K562 (cell line): ENCODE data around the gene MYOM1. TPM values are rescaled to one million over a fixed set of nuclear protein-coding genes. Genes with fewer than 3 reads are reported as not detected.

Experiments used
- BACH1 ChIP-seq: fragments of 200-800 bp; sonication (Bioruptor generic); IDR thresholded peaks from 2 replicates; pipeline ENCODE4 v1.6.1; 2016; ENCODE audit warnings: missing genetic modification characterization, missing compliant biosample characterization
- BHLHE40 ChIP-seq: IDR thresholded peaks from 2 replicates; pipeline ENCODE4 v1.6.1; 2011; ENCODE audit warnings: low read length, improper control_type of control experiment
- BRD9 ChIP-seq: fragments of 450-650 bp; IDR thresholded peaks from 2 replicates; pipeline ENCODE4 v1.6.1; 2018; ENCODE audit warnings: low read depth; ENCODE audit not compliant: partially characterized antibody
- CSDE1 ChIP-seq, 2 experiments: fragments of 450-650 bp; IDR thresholded peaks; 2 replicates each; pipeline ENCODE4 v1.6.1; 2016; ENCODE audit warnings: mild to moderate bottlenecking in 1 of 2
- CTBP1 ChIP-seq: fragments of 450-650 bp; IDR thresholded peaks from 2 replicates; pipeline ENCODE4 v1.6.1; 2016; ENCODE audit warnings: borderline replicate concordance
- ETV1 ChIP-seq: fragments of 450-650 bp; conservative IDR thresholded peaks from 2 replicates; pipeline ENCODE4 v1.6.1; 2016; ENCODE audit warnings: missing genetic modification characterization, control low read depth, low read depth, missing compliant biosample characterization
- GATAD2A ChIP-seq: fragments of 450-650 bp; IDR thresholded peaks from 2 replicates; pipeline ENCODE4 v1.6.1; 2017
- PCBP2 ChIP-seq: fragments of 200-400 bp; formaldehyde crosslinking; IDR thresholded peaks from 2 replicates; pipeline ENCODE4 v1.6.1; 2018; ENCODE audit warnings: low read length, low read depth, mild to moderate bottlenecking, moderate library complexity; ENCODE audit not compliant: poor library complexity, severe bottlenecking
- SIN3A ChIP-seq, 2 experiments: fragments of 150-350 bp in 1 of 2; IDR thresholded peaks; 2 replicates each; pipeline ENCODE4 v1.6.1; 2011 to 2016; ENCODE audit warnings: borderline replicate concordance in 2 of 2, low read depth in 2 of 2, low read length in 2 of 2, mild to moderate bottlenecking in 2 of 2, moderate library complexity in 2 of 2; ENCODE audit not compliant: control insufficient read depth in 1 of 2
- ZNF780A ChIP-seq: fragments of 250-450 bp; sonication (Bioruptor Pico); IDR thresholded peaks from 2 replicates; pipeline ENCODE4 v1.5.0; 2021; ENCODE audit warnings: mild to moderate bottlenecking
- polyA plus RNA-seq, 8 experiments: library from polyadenylated mRNA; depleted of rRNA in 4 of 8; stranded (reverse) in 5 of 8; unstranded in 3 of 8; fragments of >200 nt; fragmentation: Nextera tagmentation in 2 of 8; fragmentation: Illumina TruSeq in 1 of 8; extraction: Ambion mirVana in 2 of 8; extraction: Trizol in 1 of 8; gene quantifications; 2 replicates each; pipeline versions ENCODE4 v1.2.1 to v1.2.3, GENCODE V29; 2011 to 2014; ENCODE audit warnings: inconsistent platforms in 1 of 8, missing spikeins in 1 of 8
- total RNA-seq, 7 experiments: library from RNA; depleted of rRNA in 6 of 7; stranded (reverse); fragments of >200 nt in 6 of 7; fragmentation: Illumina TruSeq in 2 of 7; extraction: Trizol in 2 of 7; gene quantifications; 2 replicates each; pipeline versions ENCODE4 v1.2.1 to v1.2.3, GENCODE V29; 2011 to 2021; ENCODE audit warnings: low replicate concordance in 1 of 7
- TF ChIP-seq, protein P1 (sequence below): fragments of 250-450 bp; sonication (Bioruptor Pico); IDR thresholded peaks from 2 replicates; pipeline ENCODE4 v1.8.0; 2021; ENCODE audit warnings: moderate library complexity, mild to moderate bottlenecking, inconsistent platforms
- TF ChIP-seq, protein P2 (sequence below): fragments of 450-650 bp; formaldehyde crosslinking; IDR thresholded peaks from 2 replicates; pipeline ENCODE4 v1.4.0; 2020; ENCODE audit warnings: mild to moderate bottlenecking
- TF ChIP-seq, protein P3 (sequence below), 3 experiments: IDR thresholded peaks in 2 of 3; conservative IDR thresholded peaks in 1 of 3; 2 replicates each; pipeline ENCODE4 v1.5.1; 2011 to 2012; ENCODE audit warnings: low read length in 3 of 3, mild to moderate bottlenecking in 3 of 3, control low read depth in 2 of 3, improper control_type of control experiment in 1 of 3, inconsistent platforms in 1 of 3, low read depth in 1 of 3, mixed read lengths in 1 of 3, moderate library complexity in 1 of 3; ENCODE audit not compliant: insufficient read depth in 2 of 3
- TF ChIP-seq, protein P4 (sequence below): sonication (generic); formaldehyde crosslinking; IDR thresholded peaks from 2 replicates; pipeline ENCODE4 v1.8.0; 2023; ENCODE audit warnings: mild to moderate bottlenecking, missing genetic modification reagents
- TF ChIP-seq, protein P5 (sequence below): fragments of 450-650 bp; formaldehyde crosslinking; IDR thresholded peaks from 2 replicates; pipeline ENCODE4 v1.4.0; 2020; ENCODE audit warnings: mild to moderate bottlenecking, mixed read lengths

MYOM1 gene
- total and polyA plus RNA-seq, 9 of the 15 experiments (the other 6 are each of a cell fraction or from before 2014, with no cell fraction given), result 0.01 to 0.62 (median 0.25) TPM

- TF ChIP-seq, protein P1, sequence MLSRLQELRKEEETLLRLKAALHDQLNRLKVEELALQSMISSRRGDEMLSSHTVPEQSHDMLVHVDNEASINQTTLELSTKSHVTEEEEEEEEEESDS (CRISPR knock-in tag), result no peak
- TF ChIP-seq BHLHE40, result peak; percentile 59; the same call in 1 of the 2 replicates
- TF ChIP-seq, protein P2, sequence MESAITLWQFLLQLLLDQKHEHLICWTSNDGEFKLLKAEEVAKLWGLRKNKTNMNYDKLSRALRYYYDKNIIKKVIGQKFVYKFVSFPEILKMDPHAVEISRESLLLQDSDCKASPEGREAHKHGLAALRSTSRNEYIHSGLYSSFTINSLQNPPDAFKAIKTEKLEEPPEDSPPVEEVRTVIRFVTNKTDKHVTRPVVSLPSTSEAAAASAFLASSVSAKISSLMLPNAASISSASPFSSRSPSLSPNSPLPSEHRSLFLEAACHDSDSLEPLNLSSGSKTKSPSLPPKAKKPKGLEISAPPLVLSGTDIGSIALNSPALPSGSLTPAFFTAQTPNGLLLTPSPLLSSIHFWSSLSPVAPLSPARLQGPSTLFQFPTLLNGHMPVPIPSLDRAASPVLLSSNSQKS (CRISPR knock-in tag), result no peak
- TF ChIP-seq CTBP1, result peak; percentile 80; the same call in 1 of the 2 replicates
- no peak for TF ChIP-seq GATAD2A
- TF ChIP-seq, protein P3, sequence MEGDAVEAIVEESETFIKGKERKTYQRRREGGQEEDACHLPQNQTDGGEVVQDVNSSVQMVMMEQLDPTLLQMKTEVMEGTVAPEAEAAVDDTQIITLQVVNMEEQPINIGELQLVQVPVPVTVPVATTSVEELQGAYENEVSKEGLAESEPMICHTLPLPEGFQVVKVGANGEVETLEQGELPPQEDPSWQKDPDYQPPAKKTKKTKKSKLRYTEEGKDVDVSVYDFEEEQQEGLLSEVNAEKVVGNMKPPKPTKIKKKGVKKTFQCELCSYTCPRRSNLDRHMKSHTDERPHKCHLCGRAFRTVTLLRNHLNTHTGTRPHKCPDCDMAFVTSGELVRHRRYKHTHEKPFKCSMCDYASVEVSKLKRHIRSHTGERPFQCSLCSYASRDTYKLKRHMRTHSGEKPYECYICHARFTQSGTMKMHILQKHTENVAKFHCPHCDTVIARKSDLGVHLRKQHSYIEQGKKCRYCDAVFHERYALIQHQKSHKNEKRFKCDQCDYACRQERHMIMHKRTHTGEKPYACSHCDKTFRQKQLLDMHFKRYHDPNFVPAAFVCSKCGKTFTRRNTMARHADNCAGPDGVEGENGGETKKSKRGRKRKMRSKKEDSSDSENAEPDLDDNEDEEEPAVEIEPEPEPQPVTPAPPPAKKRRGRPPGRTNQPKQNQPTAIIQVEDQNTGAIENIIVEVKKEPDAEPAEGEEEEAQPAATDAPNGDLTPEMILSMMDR (IDR thresholded peaks at IDR 0.05 in 2 of 3, conservative IDR thresholded peaks at IDR 0.05 in 1 of 3; ENCODE audit: insufficient read depth in 2 of 3, low read depth in 1 of 3, low read length in 3 of 3), result peak; percentile 96 to 99 (median 99)
- no peak for TF ChIP-seq PCBP2
- TF ChIP-seq ETV1 (tag), result no peak; the same call in 1 of the 2 replicates
- peak; percentile 93 for TF ChIP-seq BRD9
- 0 out of 4 replicates have a peak, but pooled peaks have one; percentile 23 to 28 for TF ChIP-seq SIN3A (IDR thresholded peaks at IDR 0.05; ENCODE audit: borderline replicate concordance in 2 of 2, control insufficient read depth in 1 of 2, low read depth in 2 of 2, low read length in 2 of 2)
- TF ChIP-seq, protein P4, sequence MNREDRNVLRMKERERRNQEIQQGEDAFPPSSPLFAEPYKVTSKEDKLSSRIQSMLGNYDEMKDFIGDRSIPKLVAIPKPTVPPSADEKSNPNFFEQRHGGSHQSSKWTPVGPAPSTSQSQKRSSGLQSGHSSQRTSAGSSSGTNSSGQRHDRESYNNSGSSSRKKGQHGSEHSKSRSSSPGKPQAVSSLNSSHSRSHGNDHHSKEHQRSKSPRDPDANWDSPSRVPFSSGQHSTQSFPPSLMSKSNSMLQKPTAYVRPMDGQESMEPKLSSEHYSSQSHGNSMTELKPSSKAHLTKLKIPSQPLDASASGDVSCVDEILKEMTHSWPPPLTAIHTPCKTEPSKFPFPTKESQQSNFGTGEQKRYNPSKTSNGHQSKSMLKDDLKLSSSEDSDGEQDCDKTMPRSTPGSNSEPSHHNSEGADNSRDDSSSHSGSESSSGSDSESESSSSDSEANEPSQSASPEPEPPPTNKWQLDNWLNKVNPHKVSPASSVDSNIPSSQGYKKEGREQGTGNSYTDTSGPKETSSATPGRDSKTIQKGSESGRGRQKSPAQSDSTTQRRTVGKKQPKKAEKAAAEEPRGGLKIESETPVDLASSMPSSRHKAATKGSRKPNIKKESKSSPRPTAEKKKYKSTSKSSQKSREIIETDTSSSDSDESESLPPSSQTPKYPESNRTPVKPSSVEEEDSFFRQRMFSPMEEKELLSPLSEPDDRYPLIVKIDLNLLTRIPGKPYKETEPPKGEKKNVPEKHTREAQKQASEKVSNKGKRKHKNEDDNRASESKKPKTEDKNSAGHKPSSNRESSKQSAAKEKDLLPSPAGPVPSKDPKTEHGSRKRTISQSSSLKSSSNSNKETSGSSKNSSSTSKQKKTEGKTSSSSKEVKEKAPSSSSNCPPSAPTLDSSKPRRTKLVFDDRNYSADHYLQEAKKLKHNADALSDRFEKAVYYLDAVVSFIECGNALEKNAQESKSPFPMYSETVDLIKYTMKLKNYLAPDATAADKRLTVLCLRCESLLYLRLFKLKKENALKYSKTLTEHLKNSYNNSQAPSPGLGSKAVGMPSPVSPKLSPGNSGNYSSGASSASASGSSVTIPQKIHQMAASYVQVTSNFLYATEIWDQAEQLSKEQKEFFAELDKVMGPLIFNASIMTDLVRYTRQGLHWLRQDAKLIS (CRISPR knock-in tag), result peak; percentile 57; the same call in 1 of the 2 replicates
- TF ChIP-seq ZNF780A (CRISPR knock-in tag), result no peak
- TF ChIP-seq BACH1, result peak; percentile 54; the same call in 1 of the 2 replicates
- TF ChIP-seq, protein P5, sequence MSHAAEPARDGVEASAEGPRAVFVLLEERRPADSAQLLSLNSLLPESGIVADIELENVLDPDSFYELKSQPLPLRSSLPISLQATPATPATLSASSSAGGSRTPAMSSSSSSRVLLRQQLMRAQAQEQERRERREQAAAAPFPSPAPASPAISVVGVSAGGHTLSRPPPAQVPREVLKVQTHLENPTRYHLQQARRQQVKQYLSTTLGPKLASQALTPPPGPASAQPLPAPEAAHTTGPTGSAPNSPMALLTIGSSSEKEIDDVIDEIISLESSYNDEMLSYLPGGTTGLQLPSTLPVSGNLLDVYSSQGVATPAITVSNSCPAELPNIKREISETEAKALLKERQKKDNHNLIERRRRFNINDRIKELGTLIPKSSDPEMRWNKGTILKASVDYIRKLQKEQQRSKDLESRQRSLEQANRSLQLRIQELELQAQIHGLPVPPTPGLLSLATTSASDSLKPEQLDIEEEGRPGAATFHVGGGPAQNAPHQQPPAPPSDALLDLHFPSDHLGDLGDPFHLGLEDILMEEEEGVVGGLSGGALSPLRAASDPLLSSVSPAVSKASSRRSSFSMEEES, result no peak
- no peak for TF ChIP-seq CSDE1 (IDR thresholded peaks at IDR 0.05)
These were observed 26.3 kb upstream of the MYOM1 start (continued) for GRCh38 chr18:3245853-3246634.
